Uterus (tissue), 2 donors: Measurements from ENCODE around the gene ZNF653.

Experiments used
- CTCF ChIP-seq, 4 experiments: fragments of 200-600 bp in 2 of 4; fragments of 450-650 bp in 2 of 4; sonication (generic) in 2 of 4; IDR thresholded peaks; one replicate each; pipeline ENCODE4 v1.5.1; 2016 to 2019; ENCODE audit warnings: antibody characterized with exemption in 4 of 4, mild to moderate bottlenecking in 2 of 4, moderate library complexity in 1 of 4
- POLR2A ChIP-seq, 2 donors: fragments of 450-650 bp; IDR thresholded peaks; one replicate each; pipeline ENCODE4 v1.6.1; 2016; ENCODE audit warnings: antibody characterized with exemption in 2 of 2, mild to moderate bottlenecking in 1 of 2, moderate library complexity in 1 of 2

GRCh38 chr19:11479898-11480714, 25.5 kb downstream of the ZNF653 start:
- TF ChIP-seq CTCF (IDR thresholded peaks at IDR 0.05) (no peak), POLR2A (IDR thresholded peaks at IDR 0.05) (no peak)
